Ishikawa (cell line): ENCODE results near the gene WNT6.

Experiments
- CEBPB ChIP-seq: IDR thresholded peaks from 2 replicates; pipeline ENCODE4 v1.6.1; 2012
- CREB1 ChIP-seq: IDR thresholded peaks from 2 replicates; pipeline ENCODE4 v1.6.1; 2012; ENCODE audit warnings: low read depth
- EGR1 ChIP-seq: IDR thresholded peaks from 2 replicates; pipeline ENCODE4 v1.6.1; 2012
- EP300 ChIP-seq: IDR thresholded peaks from 2 replicates; pipeline ENCODE4 v1.6.1; 2012; ENCODE audit warnings: borderline replicate concordance
- FOXM1 ChIP-seq: IDR thresholded peaks from 2 replicates; pipeline ENCODE4 v1.6.1; 2012; ENCODE audit warnings: low read depth, borderline replicate concordance
- MAX ChIP-seq: IDR thresholded peaks from 2 replicates; pipeline ENCODE4 v1.6.1; 2012
- NFIC ChIP-seq: IDR thresholded peaks from 2 replicates; pipeline ENCODE4 v1.6.1; 2012
- RAD21 ChIP-seq: IDR thresholded peaks from 2 replicates; pipeline ENCODE4 v1.6.1; 2012; ENCODE audit warnings: low read depth
- REST ChIP-seq: IDR thresholded peaks from 2 replicates; pipeline ENCODE4 v1.6.1; 2012; ENCODE audit warnings: low read depth, mild to moderate bottlenecking
- TAF1 ChIP-seq: IDR thresholded peaks from 2 replicates; pipeline ENCODE4 v1.6.1; 2012; ENCODE audit warnings: low read depth, mild to moderate bottlenecking
- TCF12 ChIP-seq: IDR thresholded peaks from 2 replicates; pipeline ENCODE4 v1.6.1; 2012; ENCODE audit warnings: low read depth
- TEAD4 ChIP-seq: IDR thresholded peaks from 2 replicates; pipeline ENCODE4 v1.6.1; 2012
- USF1 ChIP-seq: IDR thresholded peaks from 2 replicates; pipeline ENCODE4 v1.6.1; 2012
- YY1 ChIP-seq: IDR thresholded peaks from 2 replicates; pipeline ENCODE4 v1.6.1; 2012; ENCODE audit warnings: low read depth
- ZBTB7A ChIP-seq: IDR thresholded peaks from 2 replicates; pipeline ENCODE4 v1.6.1; 2012; ENCODE audit warnings: low read depth

Gene WNT6

GRCh38 chr2:218871345-218872302 is 12.0 kb downstream of the WNT6 start:
- TF ChIP-seq TEAD4 (no peak), REST (no peak), EP300 (no peak), MAX (no peak), FOXM1 (no peak), EGR1 (no peak), CEBPB (no peak), TAF1 (no peak), YY1 (no peak), CREB1 (no peak), ZBTB7A (no peak), TCF12 (no peak)

GRCh38 chr2:218872645-218873358 is 13.2 kb downstream of the WNT6 start:
- TF ChIP-seq TEAD4 (no peak), TAF1 (no peak), USF1 (no peak), CREB1 (no peak), TCF12 (no peak), YY1 (no peak), FOXM1 (no peak), RAD21 (no peak), EP300 (no peak), MAX (no peak), CEBPB (no peak), NFIC (no peak), ZBTB7A (no peak), REST (no peak), EGR1 (no peak)

GRCh38 chr2:218873359-218874194 is 14.0 kb downstream of the WNT6 start:
- TF ChIP-seq TAF1: no peak
- no peak for TF ChIP-seq FOXM1
- no peak for TF ChIP-seq CREB1
- no peak for TF ChIP-seq RAD21
- no peak for TF ChIP-seq YY1
- no peak for TF ChIP-seq MAX
- no peak for TF ChIP-seq CEBPB
- TF ChIP-seq NFIC: no peak
- TF ChIP-seq REST: no peak
- TF ChIP-seq TEAD4: no peak
- TF ChIP-seq USF1: no peak
- no peak for TF ChIP-seq EP300
- no peak for TF ChIP-seq ZBTB7A
- no peak for TF ChIP-seq EGR1
